Measurements from ENCODE around the gene VAV1. TPM values are rescaled to one million over a fixed set of nuclear protein-coding genes. Genes with fewer than 3 reads are reported as not detected.
"Not testable (repeated sequence)": the region's sequence is repeated elsewhere in the genome, so short reads cannot be mapped to it uniquely, and the experiment has no call there.

The VAV1 gene
- total RNA-seq, 1 experiment from 2014 or later = 7.5 TPM

- H3K27me3 ChIP-seq (ENCODE audit: insufficient read depth, low read depth) = no peaks in the 10 kb centered on the region
- CTCF ChIA-PET = no interaction called here
- no peak for TF ChIP-seq CTCF (conservative IDR thresholded peaks at IDR 0.05)
- TF ChIP-seq EZH2 (IDR thresholded peaks at IDR 0.05; ENCODE audit: low read depth) = no peak
- H3K36me3 ChIP-seq (ENCODE audit: low read depth) = peaks cover 12% of the 10 kb centered on the region
- no peaks in the 10 kb centered on the region for H3K9me3 ChIP-seq (ENCODE audit: insufficient read depth, low read depth)
- H3K4me1 ChIP-seq (replicated peaks; ENCODE audit: insufficient read depth) = peaks cover 26% of the 10 kb centered on the region
- H3K4me3 ChIP-seq = peak within 1 kb of the TSS; percentile 74
- H3K27ac ChIP-seq = peak within 1 kb of the TSS; percentile 98
- peak within 1 kb of the TSS; percentile 65; the same call in 1 of the 2 replicates for H2AFZ ChIP-seq
- H3K9me2 ChIP-seq (ENCODE audit: insufficient read depth) = no peaks in the 10 kb centered on the region
- H3K79me2 ChIP-seq (ENCODE audit: low read depth) = peaks cover 38% of the 10 kb centered on the region
- H3F3A ChIP-seq (ENCODE audit: insufficient read depth, low read depth) = peaks cover 38% of the 10 kb centered on the region
- intact Hi-C loops (cut with micrococcal nuclease; ENCODE audit: unreplicated experiment) = loop anchor here (1.0 kb wide), 4 partner anchors 29 to 95 kb away; no protein-coding TSS in a partner anchor
- BruUV-seq (replicated peaks) = no TSS peak
- H4K20me1 ChIP-seq (ENCODE audit: insufficient read depth) = no peaks in the 10 kb centered on the region
- peak; percentile 81 to 93 for DNase-seq
- peak within 1 kb of the TSS; percentile 93 for H3K4me2 ChIP-seq
- POLR2A ChIA-PET (ENCODE audit: unreplicated experiment) = interaction anchor here (0.7 to 1.2 kb wide), 2 partner anchors 33 to 229 kb away, joined by 9 to 15 read pairs; no protein-coding TSS in a partner anchor
Observed at GRCh38 chr19:6767357-6768235, 4.9 kb upstream of the VAV1 start, which contains the start of gene SH2D3A. TSS of gene SH2D3A (minus strand) at chr19:6767435. CDS start at chr19:6763748, 3,687 bp downstream.

GRCh38 chr19:6768236-6768785 is 4.2 kb upstream of the VAV1 start:
- peaks cover 5% of the 10 kb centered on the region for H3K36me3 ChIP-seq (ENCODE audit: low read depth)
- no peak for TF ChIP-seq CTCF (conservative IDR thresholded peaks at IDR 0.05)
- no peak for TF ChIP-seq EZH2 (IDR thresholded peaks at IDR 0.05; ENCODE audit: low read depth)
- peak overlapping the region; percentile 73 for H3K4me2 ChIP-seq
- no peak overlapping the region for H2AFZ ChIP-seq
- no peak for DNase-seq
- H3K9me3 ChIP-seq (ENCODE audit: insufficient read depth, low read depth) = no peaks in the 10 kb centered on the region
- CTCF ChIA-PET = no interaction called here
- peaks cover 35% of the 10 kb centered on the region for H3F3A ChIP-seq (ENCODE audit: insufficient read depth, low read depth)
- H3K4me1 ChIP-seq (replicated peaks; ENCODE audit: insufficient read depth) = peaks cover 22% of the 10 kb centered on the region
- H4K20me1 ChIP-seq (ENCODE audit: insufficient read depth) = no peaks in the 10 kb centered on the region
- H3K9me2 ChIP-seq (ENCODE audit: insufficient read depth) = no peaks in the 10 kb centered on the region
- H3K79me2 ChIP-seq (ENCODE audit: low read depth) = peaks cover 31% of the 10 kb centered on the region
- H3K27ac ChIP-seq = peak overlapping the region; percentile 53
- H3K4me3 ChIP-seq = peak overlapping the region; percentile 74; the same call in 1 of the 2 replicates
- intact Hi-C loops (cut with micrococcal nuclease; ENCODE audit: unreplicated experiment) = no loop called here
- no TSS peak for BruUV-seq (replicated peaks)
- POLR2A ChIA-PET (ENCODE audit: unreplicated experiment) = interaction anchor here (0.7 to 1.2 kb wide), 2 partner anchors 32 to 230 kb away, joined by 9 to 15 read pairs; no protein-coding TSS in a partner anchor
- no peaks in the 10 kb centered on the region for H3K27me3 ChIP-seq (ENCODE audit: insufficient read depth, low read depth)

GRCh38 chr19:6769006-6769619 is 3.4 kb upstream of the VAV1 start:
- POLR2A ChIA-PET (ENCODE audit: unreplicated experiment) = no interaction called here
- CTCF ChIA-PET = no interaction called here
- intact Hi-C loops (cut with micrococcal nuclease; ENCODE audit: unreplicated experiment) = no loop called here
- H3K79me2 ChIP-seq (ENCODE audit: low read depth) = peaks cover 23% of the 10 kb centered on the region
- H3K27me3 ChIP-seq (ENCODE audit: insufficient read depth, low read depth) = no peaks in the 10 kb centered on the region
- no peak overlapping the region for H3K4me2 ChIP-seq
- BruUV-seq (replicated peaks) = no TSS peak
- no peaks in the 10 kb centered on the region for H3K9me3 ChIP-seq (ENCODE audit: insufficient read depth, low read depth)
- no peak overlapping the region for H2AFZ ChIP-seq
- no peak overlapping the region for H3K4me3 ChIP-seq
- no peaks in the 10 kb centered on the region for H4K20me1 ChIP-seq (ENCODE audit: insufficient read depth)
- H3K27ac ChIP-seq = no peak overlapping the region
- H3K4me1 ChIP-seq (replicated peaks; ENCODE audit: insufficient read depth) = peaks cover 13% of the 10 kb centered on the region
- H3K9me2 ChIP-seq (ENCODE audit: insufficient read depth) = no peaks in the 10 kb centered on the region
- H3F3A ChIP-seq (ENCODE audit: insufficient read depth, low read depth) = peaks cover 35% of the 10 kb centered on the region
- H3K36me3 ChIP-seq (ENCODE audit: low read depth) = peaks cover 1% of the 10 kb centered on the region; the same call in 1 of the 2 replicates
- TF ChIP-seq CTCF (conservative IDR thresholded peaks at IDR 0.05) (peak; percentile 40; the same call in 1 of the 2 replicates), EZH2 (IDR thresholded peaks at IDR 0.05; ENCODE audit: low read depth) (no peak)
- no peak for DNase-seq

- H3K27ac ChIP-seq; H2AFZ ChIP-seq; H3K9me2 ChIP-seq (ENCODE audit: insufficient read depth); CTCF ChIA-PET; H3K4me3 ChIP-seq; H4K20me1 ChIP-seq (ENCODE audit: insufficient read depth); H3K79me2 ChIP-seq (ENCODE audit: low read depth); H3K4me2 ChIP-seq; POLR2A ChIA-PET (ENCODE audit: unreplicated experiment); H3K27me3 ChIP-seq (ENCODE audit: insufficient read depth, low read depth); H3K36me3 ChIP-seq (ENCODE audit: low read depth); H3K9me3 ChIP-seq (ENCODE audit: insufficient read depth, low read depth); DNase-seq; H3K4me1 ChIP-seq (replicated peaks; ENCODE audit: insufficient read depth); BruUV-seq (replicated peaks); intact Hi-C loops (cut with micrococcal nuclease; ENCODE audit: unreplicated experiment): not testable (repeated sequence)
- peaks cover 15% of the 10 kb centered on the region for H3F3A ChIP-seq (ENCODE audit: insufficient read depth, low read depth)
Observed at GRCh38 chr19:6771648-6772027, 870 bp upstream of the VAV1 start.
